Measurements from ENCODE around the gene LDLRAD4.

Gene LDLRAD4

DNA sequence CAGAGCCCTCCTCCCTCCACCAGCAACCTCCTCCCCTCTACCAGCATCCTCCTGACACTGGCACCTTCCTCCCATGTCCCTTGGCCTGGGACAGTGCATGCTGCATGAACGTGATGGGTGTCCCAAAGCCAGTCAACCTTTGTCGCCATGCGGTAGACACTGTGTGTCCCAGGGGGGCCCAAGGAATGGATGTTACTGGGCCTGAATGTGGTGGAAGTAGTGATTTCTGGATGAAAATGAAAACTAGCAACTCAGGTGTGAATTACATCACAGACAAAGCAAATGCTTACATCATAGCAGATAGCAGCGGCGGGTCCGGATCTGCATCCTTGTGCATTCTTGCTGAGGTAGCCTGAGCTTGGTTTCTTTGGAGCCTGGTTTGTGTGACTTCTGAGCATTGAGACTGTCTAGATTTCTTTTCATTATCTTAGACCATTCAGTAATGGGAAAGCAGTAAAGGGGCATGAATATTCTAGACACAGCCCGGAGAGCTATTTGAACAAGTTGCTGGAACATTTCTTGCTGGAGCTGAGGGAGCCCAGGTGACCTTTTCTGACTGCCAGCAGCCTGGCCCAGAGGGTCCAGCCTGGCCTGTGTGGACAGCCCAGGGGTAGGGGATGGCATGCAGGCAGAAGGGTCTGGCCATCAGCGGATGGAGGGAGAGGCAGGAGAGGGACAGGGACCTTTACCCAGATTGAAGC, 407.4 kb downstream of the LDLRAD4 start:
- no peak for DNase-seq (ENCODE audit: low read depth, low spot score)

DNA sequence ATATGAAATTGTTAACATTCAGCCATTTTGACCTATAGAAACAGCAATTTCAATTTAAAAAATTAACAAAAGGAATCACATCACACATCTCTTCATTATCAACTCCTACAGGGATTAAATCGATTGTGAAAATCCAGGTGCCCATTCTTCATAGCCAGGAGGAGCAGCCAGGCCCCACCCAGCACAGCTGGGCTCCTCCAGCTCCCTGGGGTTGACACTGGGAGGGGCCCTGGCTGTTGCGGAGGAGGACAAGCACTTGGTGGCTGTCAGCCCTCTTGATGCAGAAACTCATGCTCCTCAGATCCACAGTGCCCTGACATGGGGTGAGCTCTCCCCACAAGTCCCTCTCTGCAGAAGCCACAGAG, 408.0 kb downstream of the LDLRAD4 start:
- no peak for DNase-seq (ENCODE audit: low read depth, low spot score)

DNA sequence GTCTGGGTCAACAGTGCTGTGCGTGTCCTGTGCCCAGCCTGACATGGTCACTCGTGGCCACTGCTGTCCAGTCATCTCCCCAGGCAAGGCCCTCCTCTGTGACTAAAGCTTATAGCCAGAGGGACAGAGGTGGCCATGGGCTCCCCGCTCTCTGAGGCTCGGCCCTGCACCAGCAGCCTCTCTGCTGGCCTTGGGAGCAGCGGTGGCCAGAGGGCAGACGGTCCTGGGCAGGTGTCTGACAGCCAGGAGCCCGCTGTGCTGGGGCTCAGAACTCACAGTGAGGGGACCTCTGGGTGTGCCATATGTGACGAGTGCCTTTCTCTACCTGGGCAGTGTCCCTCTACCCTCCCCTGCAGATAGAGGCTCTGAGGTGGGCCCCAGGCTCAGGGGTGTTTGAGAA, 409.1 kb downstream of the LDLRAD4 start:
- DNase-seq (ENCODE audit: low read depth, low spot score) = no peak

DNA sequence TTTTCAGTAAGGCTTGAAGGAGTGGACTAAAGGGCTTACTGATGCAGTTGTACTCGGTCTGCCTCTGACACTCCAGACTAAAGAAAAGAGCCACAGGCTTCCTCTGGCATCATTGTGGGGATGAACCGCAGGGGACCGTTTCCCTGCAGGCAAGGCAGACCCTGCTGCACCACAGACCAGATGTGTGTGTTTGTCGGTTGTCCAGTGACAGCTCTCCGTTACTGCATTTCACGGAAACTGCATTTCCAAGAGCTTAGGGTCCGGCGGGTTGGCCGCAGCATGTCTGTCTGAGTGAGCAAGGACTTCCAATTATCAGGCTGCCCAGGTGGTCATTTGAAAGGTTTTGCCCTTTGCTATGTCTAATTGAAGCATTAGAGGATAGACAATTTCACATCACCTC, 409.7 kb downstream of the LDLRAD4 start:
- DNase-seq (ENCODE audit: low read depth, low spot score) = no peak

DNA sequence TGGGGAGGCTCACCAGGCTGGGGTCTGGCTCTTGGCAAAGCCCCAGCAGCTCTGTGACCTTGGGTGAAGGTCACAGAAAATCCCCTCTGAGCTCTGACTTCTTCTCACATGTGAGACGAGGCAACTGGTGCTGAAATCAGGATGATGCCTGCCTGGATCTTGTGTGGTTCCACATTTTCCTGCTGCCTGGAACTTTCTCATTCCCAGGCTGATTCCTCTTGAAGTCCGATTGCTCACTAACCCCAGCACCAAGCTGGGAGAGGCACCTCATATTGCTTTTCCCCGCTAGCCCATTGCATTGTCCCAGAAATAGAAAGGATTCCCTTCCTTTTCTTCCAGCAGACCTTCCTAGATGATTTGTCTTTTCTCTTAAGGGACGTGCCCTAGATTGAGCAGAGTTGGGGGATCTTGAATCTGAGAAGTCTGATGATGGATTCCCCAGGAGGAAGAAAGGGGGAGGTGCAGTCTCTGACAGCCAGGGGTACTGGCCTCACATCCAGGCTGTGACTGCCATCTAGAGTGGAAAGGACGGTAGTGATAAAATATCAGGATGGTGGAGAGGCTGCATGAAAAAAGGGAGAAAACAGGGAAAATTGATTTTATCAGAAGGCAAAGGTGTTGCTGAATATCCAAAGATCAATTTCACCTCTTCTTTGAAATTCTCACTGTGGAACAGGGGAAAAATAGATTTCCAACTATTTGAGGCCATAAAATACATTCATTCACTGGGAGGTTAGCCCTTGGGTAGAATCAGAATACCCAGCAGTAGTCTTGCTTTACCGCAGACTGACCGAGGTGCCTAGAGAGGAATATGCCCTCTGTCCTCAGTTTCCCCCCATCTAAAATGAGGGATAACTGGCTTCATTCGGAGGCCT, 411.5 kb downstream of the LDLRAD4 start:
- DNase-seq (ENCODE audit: low read depth, low spot score) = no peak

DNA sequence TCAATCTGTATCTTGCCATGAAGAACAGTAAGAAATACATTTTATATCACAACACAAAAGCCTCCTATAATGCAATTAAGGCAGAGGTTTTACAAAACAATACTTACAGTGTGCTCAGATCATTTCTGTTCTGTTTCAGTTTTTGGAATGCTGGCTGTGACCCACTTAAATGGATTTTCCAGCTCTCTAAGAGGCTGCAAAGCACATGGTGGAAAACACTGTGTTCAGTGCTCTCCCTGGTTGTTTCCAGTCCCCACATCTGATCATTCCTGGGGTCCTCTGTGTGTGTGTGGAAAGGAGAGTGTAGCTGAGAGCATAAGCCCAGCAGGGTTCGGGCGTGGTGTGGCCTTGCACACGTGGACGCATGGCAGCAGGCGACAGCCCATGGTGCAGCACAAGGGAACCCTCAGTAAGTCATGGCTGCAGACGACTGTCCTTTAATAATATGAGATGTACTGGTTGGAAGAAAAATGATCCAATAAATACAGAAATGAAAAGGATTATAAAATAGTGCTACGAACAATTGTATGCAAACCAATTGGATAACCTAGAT, 412.2 kb downstream of the LDLRAD4 start:
- no peak for DNase-seq (ENCODE audit: low read depth, low spot score)

DNA sequence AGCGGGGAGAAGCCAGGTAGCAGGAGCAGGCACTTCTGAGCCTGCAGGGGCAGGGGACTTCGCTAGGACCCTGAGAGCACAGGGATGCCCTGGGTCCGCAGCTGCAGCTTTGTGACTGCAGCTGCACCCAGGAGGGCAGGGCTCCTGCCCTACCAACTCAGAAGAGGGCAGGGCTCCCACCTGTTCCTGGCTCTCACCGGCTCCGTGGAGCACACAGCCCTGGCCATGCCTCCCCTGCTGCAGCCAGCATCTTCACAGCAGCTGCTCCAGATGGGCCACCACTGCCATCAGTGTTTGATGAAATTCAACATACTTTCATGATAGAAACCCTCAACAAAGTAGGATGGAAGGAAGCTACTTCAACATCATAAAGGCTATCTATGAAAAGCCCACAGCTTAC, 415.1 kb downstream of the LDLRAD4 start:
- no peak for DNase-seq (ENCODE audit: low read depth, low spot score)

DNA sequence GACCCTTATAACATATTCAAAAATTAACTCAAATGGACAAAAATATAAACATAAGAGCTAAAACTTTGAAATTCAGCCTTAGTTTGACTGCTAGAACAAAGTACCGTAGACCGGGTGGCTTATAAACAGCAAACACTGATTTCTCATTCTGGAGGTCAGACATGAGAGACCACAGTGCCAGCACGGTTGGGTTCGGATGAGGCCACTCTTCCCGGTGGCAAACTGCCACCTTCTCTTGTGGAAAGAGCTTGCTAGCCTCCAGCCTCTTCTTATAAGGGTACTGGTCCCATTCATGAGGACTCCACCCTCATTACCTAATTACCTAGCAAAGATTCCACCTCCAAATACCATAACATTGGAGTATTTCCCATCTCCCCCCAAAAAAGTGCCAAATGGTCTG, 416.5 kb downstream of the LDLRAD4 start:
- DNase-seq (ENCODE audit: low read depth, low spot score) = no peak

DNA sequence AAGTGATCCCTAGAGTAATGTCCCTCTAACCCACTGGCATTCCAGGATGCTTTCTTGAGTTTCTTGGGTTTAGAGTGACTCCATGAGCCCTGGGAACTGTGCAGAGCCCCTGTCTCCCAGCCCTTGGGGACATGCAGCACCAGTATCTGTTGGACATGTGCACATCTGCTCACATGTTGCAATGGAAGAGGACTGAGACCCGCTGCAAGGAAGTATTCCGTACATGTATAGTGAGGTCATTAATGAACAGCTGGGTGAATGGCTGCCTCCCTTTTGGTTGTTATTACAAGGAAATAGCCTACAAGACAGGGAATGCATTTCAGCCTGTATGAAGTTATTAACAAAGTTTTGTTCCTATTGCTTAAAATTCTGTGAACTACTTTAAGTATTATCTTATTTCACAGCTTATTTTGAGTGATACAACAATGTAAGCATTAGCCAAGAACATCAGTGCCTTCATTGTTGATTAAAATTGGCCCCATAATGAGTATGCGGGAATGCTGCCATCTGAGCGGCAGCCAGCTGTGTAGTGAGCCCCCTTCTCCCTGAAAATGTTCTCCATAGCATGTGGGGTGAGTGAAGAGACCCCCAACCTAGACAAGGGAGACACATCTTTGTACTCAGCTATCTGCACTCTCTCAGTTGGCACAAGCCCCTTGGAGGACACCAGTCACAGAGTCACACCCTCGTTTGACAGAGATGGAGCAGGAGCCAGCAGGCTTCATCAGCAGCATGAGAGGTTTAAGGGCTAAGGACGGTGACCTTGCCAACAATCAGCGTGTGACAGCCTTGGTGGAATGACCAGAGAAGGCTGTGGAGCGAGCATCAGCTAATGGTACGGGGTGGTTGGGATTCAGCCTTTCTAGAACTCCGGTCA, 420.4 kb downstream of the LDLRAD4 start:
- DNase-seq (ENCODE audit: low read depth, low spot score) = no peak

DNA sequence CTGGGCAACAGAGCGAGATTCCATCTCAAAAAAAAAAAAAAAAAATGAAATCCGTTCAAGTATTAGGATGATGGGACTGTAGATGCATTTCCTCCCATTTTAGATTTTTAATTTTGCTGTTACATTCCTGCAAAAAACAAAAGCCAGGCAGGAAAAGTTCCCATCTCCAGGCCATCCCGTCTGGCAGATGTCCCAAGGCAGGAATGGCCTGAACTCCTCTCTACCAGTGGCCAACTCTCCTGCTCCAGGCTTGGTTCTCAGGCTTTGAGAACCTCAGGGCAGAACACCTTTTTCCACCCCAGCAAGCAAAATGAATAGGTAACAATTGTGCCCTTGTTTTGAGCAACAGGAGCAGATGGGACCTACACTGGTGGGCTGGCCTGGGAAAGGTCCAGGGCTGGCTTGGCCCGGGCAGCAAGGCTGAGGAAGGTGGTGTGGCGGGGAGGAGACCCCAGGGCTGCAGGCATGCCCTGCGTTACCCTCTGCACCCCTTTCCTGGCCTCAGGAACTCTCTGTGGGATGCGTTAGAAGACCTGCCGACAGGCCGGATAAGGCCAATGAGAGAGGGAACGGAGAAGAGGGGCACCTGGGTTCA, 421.8 kb downstream of the LDLRAD4 start:
- DNase-seq (ENCODE audit: low read depth, low spot score) = no peak

DNA sequence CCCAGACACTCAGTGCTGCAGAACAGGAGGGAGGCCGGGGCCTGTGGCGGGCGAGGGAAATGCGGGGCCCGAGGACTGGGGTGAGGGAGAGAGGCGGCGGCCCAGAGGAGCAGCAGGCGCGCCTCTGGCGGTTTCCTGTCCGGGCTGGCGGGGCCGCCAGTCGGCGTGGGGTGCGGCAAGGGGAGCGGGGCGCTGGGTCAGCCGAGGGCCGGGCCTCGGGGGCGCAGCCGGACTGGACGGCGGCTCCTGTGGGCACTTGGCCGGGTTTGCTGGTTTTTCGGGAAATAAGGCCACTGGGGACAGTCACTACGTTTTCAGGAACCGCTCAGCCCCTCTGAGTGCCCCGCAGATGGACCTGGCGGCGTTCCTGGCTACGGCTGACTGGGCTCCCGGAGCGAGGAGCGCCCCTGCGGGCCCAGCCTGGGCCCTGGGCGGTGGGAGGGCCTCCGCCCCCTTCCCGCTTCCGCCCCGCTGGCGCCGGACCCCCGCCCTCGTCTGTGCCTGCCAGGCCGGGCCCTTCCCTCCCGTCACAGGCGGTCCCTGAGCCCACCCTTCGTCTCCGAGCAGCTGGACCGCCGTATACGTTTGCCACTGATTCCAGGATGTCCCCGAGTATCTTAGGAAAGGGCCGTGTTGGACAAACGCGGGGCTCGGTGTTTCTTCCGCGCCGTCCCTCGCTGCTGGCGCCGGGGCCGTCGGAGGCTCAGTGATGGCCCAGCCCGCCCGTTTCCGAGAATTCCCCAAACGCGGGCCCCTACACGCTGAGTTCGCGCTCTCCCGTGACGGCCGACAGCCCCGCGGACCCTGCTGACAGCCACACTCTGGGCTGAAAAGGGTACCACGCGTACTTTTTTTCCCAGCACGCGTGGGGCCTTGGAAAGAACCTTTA, 423.2 kb downstream of the LDLRAD4 start:
- no peak for DNase-seq (ENCODE audit: low read depth, low spot score)

DNA sequence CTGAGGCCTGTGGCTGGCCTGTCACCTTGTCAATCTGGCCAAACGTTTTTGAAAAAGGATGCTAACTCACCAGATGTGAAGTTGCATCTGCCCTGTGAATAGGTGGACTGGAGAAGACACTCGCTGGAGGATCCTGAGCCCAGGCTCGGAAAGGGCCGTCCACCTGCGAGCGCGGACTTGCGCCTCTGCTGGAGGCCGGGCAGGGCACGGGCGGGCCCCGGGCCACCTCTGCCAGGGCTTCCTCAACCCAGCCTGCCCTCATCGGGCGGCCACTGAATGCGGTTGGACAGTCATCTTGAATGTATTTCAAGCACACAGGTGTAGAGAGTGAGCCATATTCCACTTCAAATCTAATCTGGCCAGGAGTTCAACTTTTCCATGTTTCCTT, 423.9 kb downstream of the LDLRAD4 start:
- DNase-seq (ENCODE audit: low read depth, low spot score) = no peak

DNA sequence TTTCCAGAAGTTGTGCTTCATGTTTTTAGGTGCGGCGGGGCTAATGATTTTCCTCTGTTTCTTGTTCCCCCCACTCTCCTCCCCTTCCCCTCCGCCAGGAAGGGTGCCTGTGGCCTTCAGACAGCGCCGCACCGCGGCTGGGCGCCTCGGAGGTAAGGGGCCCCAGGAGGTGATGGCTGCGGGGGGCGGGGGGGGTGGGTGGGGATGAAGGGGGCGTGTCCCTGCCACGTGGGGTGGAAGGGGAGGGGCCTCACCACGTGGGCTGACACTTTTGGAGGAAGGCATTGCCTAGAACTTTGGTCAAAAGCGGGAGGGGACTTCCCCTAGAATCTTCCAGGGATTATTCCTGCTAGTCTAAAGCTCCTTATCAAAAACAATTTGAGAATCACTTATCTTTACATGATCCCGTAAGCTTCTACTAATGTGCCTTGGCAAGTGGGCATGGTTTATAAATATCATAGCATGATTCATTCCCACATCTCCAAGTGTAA, 424.7 kb downstream of the LDLRAD4 start:
- DNase-seq (ENCODE audit: low read depth, low spot score) = no peak

DNA sequence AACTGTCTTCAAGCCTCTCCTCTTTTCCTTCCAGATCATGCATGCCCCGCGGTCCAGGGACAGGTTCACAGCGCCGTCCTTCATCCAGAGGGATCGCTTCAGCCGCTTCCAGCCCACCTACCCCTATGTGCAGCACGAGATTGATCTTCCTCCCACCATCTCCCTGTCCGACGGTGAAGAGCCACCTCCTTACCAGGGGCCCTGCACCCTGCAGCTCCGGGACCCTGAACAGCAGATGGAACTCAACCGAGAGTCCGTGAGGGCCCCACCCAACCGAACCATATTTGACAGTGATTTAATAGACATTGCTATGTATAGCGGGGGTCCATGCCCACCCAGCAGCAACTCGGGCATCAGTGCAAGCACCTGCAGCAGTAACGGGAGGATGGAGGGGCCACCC, 426.5 kb downstream of the LDLRAD4 start:
- no peak for DNase-seq (ENCODE audit: low read depth, low spot score)

DNA sequence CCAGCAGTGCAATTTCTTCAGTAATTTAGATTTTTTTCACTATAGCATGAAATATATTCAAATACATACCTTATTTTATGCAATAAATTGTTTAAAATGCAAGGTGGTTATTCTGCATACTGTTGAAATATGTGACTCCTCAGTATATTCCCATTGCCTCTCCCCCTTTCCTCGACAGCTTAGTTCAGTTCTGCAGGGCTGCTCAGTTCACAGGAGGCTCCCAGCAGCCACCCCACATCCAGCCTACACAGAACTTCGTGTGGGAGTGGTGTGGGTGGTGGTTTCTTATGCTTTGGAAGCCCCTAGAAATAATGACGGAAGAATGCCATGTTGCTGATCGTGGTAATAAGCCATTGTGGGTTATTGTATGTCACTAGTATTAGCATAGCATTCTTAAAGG, 428.1 kb downstream of the LDLRAD4 start:
- DNase-seq (ENCODE audit: low read depth, low spot score) = no peak

DNA sequence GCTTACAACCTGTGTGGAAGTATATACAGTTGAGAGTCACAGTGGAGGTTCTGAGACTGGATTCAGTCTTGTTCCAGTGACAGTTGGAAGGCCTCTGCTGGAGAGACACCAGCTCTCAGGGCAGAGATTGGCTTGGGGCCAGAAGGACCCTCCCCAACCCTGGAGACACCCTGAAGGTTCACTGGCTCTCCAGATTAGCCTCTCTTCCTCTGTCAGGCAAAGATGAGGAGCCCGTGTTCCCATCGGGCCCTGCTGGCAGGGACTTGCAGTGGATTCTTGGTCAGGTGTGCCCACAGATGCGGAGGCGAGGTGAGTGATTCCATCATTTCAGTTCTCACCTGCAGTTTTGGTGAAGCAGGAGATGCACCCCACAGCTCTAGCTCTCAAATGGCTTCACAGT, 429.2 kb downstream of the LDLRAD4 start:
- DNase-seq (ENCODE audit: low read depth, low spot score) = no peak

DNA sequence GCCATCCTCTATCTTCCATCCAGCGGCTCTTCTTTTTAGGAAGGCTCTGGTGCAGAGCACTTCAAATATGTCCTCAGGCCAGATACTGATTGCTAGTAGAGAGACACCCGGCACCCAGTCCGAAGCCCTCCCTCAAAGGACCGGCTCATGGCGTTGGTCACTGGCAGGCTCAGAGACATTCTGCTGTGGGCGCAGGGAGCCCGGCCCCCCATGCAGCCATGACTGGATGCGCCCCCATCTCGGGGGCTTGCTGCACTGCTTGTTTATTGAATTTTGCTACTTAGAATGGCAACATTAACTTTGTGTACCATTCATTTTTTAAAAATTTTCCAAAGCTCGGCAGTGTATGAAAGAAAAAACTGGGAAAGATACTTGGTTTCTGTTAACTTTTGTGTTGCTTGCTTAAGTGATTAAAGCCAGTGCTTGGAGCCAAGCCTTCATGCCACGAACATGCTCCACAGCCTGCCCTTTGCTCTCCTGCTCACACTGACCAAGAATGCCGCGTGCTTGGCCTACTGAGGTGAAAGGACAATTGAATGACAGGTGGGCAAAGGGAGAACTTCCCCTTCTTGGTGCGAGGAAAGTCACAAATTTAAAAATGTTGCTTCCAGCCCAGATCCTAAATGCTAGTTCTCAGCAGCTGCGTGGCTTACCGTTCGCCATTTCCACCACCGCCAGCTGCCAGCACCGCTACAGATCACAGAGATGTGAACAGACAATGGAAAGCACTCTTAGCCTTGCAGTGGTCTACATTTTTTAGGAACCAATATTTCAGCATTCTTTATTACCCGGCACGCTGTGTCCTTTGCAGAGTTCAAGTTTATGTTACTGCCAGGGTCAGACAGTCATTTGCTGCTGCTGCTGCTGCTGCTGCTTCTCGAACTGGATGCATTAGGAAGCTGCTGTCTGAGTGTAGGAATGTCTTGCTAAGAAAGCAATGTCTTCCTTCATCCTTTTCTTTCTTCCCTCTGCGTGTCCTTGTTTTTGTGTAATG, 431.1 kb downstream of the LDLRAD4 start:
- DNase-seq (ENCODE audit: low read depth, low spot score) = no peak

DNA sequence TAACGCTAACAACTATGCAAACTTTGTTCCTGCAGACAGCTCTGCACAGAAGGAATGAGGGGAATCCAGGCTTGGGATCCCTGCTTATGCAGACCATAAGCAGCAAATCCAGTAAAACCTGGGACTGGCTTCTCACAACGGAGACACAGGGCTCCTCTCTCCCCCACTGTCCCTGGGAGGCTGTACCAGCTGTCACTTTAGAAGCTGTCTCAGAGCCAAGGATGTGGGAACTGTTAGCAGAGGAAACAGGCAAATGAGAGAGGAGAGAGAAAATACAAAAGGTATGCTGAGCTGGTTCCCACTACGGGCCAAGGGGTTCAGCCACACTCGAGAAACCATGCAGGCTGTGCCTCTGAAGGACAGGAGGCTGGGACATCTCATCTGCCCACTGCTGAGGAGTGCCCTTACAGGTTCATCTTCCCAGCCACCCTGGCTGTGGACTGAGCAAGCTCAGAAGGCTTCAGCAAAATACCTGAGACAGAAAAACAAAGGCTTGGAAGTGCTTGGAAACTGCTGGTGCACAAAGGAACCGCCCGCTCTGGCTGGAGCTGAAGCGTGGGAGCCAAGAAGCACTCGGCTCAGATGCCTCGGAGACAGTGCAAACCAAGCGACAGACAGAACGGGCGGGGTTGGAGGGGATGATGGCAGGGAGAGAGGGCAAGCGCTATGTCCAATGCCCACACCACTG, 435.3 kb downstream of the LDLRAD4 start:
- no peak for DNase-seq (ENCODE audit: low read depth, low spot score)

DNA sequence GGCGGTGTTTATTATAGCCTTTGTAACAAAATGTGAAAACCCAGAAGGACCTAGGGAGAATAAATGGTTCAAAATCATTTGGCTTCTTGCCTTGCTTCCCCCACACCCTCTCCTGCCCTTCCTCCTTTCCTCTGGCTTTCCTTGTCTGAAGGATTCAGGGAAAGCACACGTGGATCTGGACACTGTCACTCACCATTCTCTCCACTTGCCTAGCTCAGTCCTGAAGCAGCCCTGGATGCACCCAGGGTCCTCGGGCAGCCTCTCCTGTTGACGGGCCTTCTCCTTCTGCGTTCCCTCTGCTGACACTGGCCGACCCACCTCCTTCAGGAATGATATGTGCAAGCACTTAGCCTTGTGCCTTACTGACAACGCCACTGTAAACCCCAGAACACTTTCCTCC, 439.4 kb downstream of the LDLRAD4 start:
- no peak for DNase-seq (ENCODE audit: low read depth, low spot score)
